PC-3 (cell line): Measurements from ENCODE around the gene TPM1.

ENCODE experiments used
- EZH2 ChIP-seq: fragments of 300-600 bp; sonication (generic); IDR thresholded peaks from one replicate; pipeline ENCODE4 v1.6.1; 2017; ENCODE audit warnings: antibody characterized with exemption, mild to moderate bottlenecking, low read length; ENCODE audit not compliant: unreplicated experiment
- TF ChIP-seq, protein P1 (sequence below): fragments of 300-600 bp; sonication (generic); conservative IDR thresholded peaks from 2 replicates; pipeline ENCODE4 v1.5.1; 2017; ENCODE audit warnings: antibody characterized with exemption, low read depth, mild to moderate bottlenecking, low read length

DNA sequence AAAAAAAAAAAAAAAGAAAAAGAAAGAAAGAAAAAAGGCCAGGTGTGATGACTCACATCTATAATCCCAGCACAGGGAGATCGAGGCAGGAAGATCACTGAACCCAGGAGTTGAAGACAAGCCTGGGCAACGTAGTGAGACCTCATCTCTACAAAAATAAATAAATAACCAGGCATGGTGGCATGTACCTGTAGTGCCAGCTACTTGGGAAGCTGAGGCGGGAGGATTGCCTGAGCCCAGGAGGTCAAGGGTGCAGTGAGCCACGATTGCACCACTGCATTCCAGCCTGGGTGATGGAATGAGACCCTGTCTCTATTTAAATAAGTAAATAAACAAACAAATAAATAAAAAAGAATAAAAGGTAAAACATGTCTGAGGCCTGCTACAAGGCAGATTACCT lies 39.8 kb downstream of the TPM1 start:
- TF ChIP-seq, protein P1, sequence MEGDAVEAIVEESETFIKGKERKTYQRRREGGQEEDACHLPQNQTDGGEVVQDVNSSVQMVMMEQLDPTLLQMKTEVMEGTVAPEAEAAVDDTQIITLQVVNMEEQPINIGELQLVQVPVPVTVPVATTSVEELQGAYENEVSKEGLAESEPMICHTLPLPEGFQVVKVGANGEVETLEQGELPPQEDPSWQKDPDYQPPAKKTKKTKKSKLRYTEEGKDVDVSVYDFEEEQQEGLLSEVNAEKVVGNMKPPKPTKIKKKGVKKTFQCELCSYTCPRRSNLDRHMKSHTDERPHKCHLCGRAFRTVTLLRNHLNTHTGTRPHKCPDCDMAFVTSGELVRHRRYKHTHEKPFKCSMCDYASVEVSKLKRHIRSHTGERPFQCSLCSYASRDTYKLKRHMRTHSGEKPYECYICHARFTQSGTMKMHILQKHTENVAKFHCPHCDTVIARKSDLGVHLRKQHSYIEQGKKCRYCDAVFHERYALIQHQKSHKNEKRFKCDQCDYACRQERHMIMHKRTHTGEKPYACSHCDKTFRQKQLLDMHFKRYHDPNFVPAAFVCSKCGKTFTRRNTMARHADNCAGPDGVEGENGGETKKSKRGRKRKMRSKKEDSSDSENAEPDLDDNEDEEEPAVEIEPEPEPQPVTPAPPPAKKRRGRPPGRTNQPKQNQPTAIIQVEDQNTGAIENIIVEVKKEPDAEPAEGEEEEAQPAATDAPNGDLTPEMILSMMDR, result no peak
- no peak for TF ChIP-seq EZH2
